Measurements from ENCODE around the gene PLCB1. TPM values are rescaled to one million over a fixed set of nuclear protein-coding genes. Genes with fewer than 3 reads are reported as not detected.

The PLCB1 gene
- total and polyA plus RNA-seq, 2 of the 4 experiments (the other 2 are of a cell fraction): 5.6 to 16.1 TPM

DNA sequence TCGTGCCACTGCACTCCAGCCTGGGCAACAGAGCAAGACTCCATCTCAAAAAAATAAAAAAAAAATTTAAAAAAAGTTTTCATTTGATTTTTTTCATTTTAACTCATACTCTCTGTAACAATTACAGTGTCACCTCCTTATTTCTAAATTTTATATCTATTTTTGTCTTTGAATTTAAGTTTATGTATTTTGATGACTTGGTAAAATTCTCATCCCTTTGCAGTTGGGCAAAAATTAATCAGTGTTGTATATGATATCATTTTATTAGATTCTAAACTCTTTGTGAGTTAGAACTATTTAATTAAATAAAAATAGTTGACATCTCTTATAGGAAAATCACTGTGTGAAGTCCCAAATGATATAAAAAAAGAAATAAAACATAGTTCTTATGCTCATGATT, 270.7 kb downstream of the PLCB1 start:
- no TSS peak for BruUV-seq (replicated peaks)
- no peak overlapping the region for H3K14ac ChIP-seq (replicated peaks; ENCODE audit: low read depth, low read length)
- no peak for ATAC-seq (ENCODE audit: low read depth)
- no peaks in the 10 kb centered on the region for H3K9me3 ChIP-seq (ENCODE audit: control insufficient read depth, insufficient read depth, low read length)
- H4K5ac ChIP-seq (ENCODE audit: low read depth, low read length): no peak overlapping the region
- H4K20me1 ChIP-seq (ENCODE audit: insufficient read depth, low read length): no peaks in the 10 kb centered on the region; the same call in 1 of the 2 replicates
- no peak overlapping the region for H3K23ac ChIP-seq (ENCODE audit: low read depth, low read length)
- no peak for DNase-seq
- ChIA-PET POLR2A (ENCODE audit: unreplicated experiment) (no interaction called here), CTCF (interaction anchor here (2.1 kb wide), 1 partner anchor 319 kb away, joined by 11 read pairs; no protein-coding TSS in a partner anchor)
- H3K27ac ChIP-seq (ENCODE audit: insufficient read depth, low read length): no peak overlapping the region
- peaks cover 2 to 6% of the 10 kb centered on the region in 2 experiments; a peak in 3 of 4 replicates for H3K79me1 ChIP-seq (ENCODE audit: low read depth in 1 of 2, low read length in 2 of 2)
- no peak overlapping the region for H3K4ac ChIP-seq (ENCODE audit: low read depth, low read length)
- no peak overlapping the region for H3K18ac ChIP-seq (ENCODE audit: low read depth, low read length)
- no peak overlapping the region for H3K4me3 ChIP-seq (ENCODE audit: insufficient read depth, low read depth, low read length)
- dilution Hi-C loops (cut with HindIII; ENCODE audit: low sequenced_read_pairs, unreplicated experiment) (no loop called here), intact Hi-C loops (cut with micrococcal nuclease) (no loop called here), in situ Hi-C loops (cut with MboI; ENCODE audit: low sequenced_read_pairs) (loop anchor here (25.0 kb wide), 1 partner anchor 310 kb away; no protein-coding TSS in a partner anchor)
- H3K9ac ChIP-seq (ENCODE audit: low read depth, low read length): no peak overlapping the region
- no peak overlapping the region for H4K8ac ChIP-seq (ENCODE audit: low read depth in 2 of 2, low read length in 2 of 2)
- H3K56ac ChIP-seq (ENCODE audit: extremely low read depth, insufficient read depth, low read length): no peak overlapping the region
- WGBS, 2 experiments (ENCODE audit: extremely low coverage in 2 of 2, insufficient read length in 1 of 2): no CpG with 5 or more reads among the region's 1 CpG
- TF ChIP-seq MAZ (IDR thresholded peaks at IDR 0.05; ENCODE audit: borderline replicate concordance, low read depth, low read length): no peak
- TF ChIP-seq RCOR1 (IDR thresholded peaks at IDR 0.05; ENCODE audit: insufficient replicate concordance, low read length): no peak
- peak; percentile 32; the same call in 1 of the 2 replicates for TF ChIP-seq MAFK (IDR thresholded peaks at IDR 0.05; ENCODE audit: low read depth, low read length)
- no peak for TF ChIP-seq RFX5 (IDR thresholded peaks at IDR 0.05; ENCODE audit: low read depth, low read length)
- no peak overlapping the region for H2BK5ac ChIP-seq (ENCODE audit: low read depth, low read length, poor library complexity, severe bottlenecking)
- no peak overlapping the region for H2BK120ac ChIP-seq (ENCODE audit: low read depth, low read length)
- H2BK20ac ChIP-seq (ENCODE audit: low read depth, low read length): no peak overlapping the region
- no peaks in the 10 kb centered on the region for H3K36me3 ChIP-seq (ENCODE audit: control insufficient read depth, insufficient read depth, low read length)
- H3K4me2 ChIP-seq (ENCODE audit: low read depth, low read length): no peak overlapping the region
- no peak overlapping the region for H4K91ac ChIP-seq (ENCODE audit: insufficient read depth, low read depth, low read length)
- H2AFZ ChIP-seq (replicated peaks; ENCODE audit: low read length, poor library complexity): no peak overlapping the region
- no peak overlapping the region for H2BK15ac ChIP-seq (ENCODE audit: low read depth, low read length)
- H3K9me1 ChIP-seq (ENCODE audit: insufficient read depth, low read length): peaks cover 3% of the 10 kb centered on the region
- no peak overlapping the region for H2AK5ac ChIP-seq (ENCODE audit: low read depth, low read length)
- H3K4me1 ChIP-seq (ENCODE audit: control insufficient read depth, insufficient read depth, low read length): peaks cover 3% of the 10 kb centered on the region; the same call in 1 of the 2 replicates
- no peak overlapping the region for H2AK9ac ChIP-seq (replicated peaks; ENCODE audit: low read depth, low read length, poor library complexity)
- H3K27me3 ChIP-seq (ENCODE audit: control insufficient read depth, insufficient read depth, low read length): no peaks in the 10 kb centered on the region
